HG02623 (cell line): ENCODE measurements around the gene SDR42E2.
"Not testable (repeated sequence)": the region's sequence is repeated elsewhere in the genome, so short reads cannot be mapped to it uniquely, and the experiment has no call there.

ENCODE experiments used
- ATAC-seq: cut with Tn5 transposase; IDR thresholded peaks from one replicate; pipeline ENCODE4 v1.9.1; 2021; ENCODE audit warnings: moderate library complexity; ENCODE audit not compliant: unreplicated experiment

Gene SDR42E2

GRCh38 chr16:22210285-22210684 is 48.0 kb downstream of the SDR42E2 start:
- ATAC-seq: no peak

GRCh38 chr16:22210854-22211253 is 48.5 kb downstream of the SDR42E2 start:
- ATAC-seq: no peak

- no peak for ATAC-seq
Observed at GRCh38 chr16:22213236-22213635, 50.9 kb downstream of the SDR42E2 start.

GRCh38 chr16:22213801-22214200 is 51.5 kb downstream of the SDR42E2 start:
- ATAC-seq: no peak

- no peak for ATAC-seq
Observed at GRCh38 chr16:22214402-22214801, 52.1 kb downstream of the SDR42E2 start.

DNA sequence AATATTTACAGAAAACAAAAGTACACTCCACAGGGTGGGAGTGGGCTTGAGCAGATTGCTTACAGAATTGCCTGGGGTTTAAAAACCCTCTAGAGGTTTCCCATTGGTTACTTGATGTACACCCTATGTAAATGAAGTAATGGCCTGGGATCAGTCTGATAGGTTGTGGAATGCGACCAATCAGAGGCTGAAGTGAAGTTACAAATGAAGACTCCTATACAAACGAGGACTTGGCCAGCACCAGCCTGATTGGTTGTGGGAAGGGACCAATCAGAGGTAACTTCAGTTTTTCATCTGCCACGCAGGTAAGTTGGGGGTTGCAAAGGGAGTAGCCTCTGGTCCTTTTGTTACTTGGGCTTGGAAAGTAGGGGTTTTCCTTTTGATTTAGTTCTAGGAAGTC is 52.6 kb downstream of the SDR42E2 start:
- ATAC-seq: no peak

DNA sequence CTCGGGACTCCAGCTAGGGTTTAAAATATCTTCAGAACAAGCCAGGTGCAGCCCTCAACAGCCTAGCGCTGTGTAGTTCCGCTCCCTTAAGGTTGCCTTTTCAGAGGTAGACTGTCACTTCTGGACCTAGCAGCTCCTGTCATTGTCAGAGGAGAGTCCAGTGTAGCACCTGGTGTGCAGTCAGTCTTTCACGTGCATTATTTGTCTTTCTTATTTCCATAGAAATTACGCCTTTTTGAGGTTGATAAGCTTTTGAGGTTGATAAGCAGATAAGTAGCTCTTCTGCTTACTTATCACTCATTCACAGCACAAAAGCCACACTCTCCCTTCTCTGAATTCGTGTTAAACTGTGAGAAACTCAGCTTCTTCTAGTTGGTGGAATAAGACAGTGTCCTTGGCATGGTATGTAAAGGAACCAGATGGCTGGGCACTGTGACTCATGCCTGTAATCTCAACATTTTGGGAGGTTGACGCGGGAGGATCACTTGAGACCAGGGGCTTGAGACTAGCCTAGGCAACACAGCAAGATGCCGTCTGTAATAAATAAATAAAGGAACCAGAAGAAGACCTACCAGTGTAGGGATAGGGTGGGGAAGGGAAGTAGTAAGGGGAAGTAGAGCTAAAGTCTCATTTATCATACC is 54.0 kb downstream of the SDR42E2 start:
- ATAC-seq: no peak

DNA sequence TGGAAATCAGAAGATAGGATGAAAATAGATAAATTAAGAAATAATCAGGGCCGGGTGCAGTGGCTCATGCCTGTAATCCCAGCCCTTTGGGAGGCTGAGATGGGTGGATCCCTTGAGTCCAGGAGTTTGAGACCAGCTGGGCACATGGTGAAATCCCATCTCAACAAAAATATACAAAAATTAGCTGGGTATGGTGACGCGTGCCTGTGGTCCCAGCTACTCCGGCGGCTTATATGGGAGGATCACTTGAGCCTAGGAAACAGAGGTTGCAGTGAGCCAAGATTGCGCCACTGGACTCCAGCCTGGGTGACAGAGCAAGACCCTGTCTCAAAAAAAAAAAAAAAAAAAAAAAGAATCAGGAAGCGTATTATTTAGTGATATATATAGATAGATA is 54.5 kb downstream of the SDR42E2 start:
- not testable (repeated sequence) for ATAC-seq

- no peak for ATAC-seq
Observed at GRCh38 chr16:22217890-22218730, 55.8 kb downstream of the SDR42E2 start.

GRCh38 chr16:22219389-22220068 is 57.2 kb downstream of the SDR42E2 start:
- ATAC-seq: no peak

- no peak for ATAC-seq
Observed at GRCh38 chr16:22220069-22220440, 57.7 kb downstream of the SDR42E2 start.

GRCh38 chr16:22220714-22221113 is 58.4 kb downstream of the SDR42E2 start:
- no peak for ATAC-seq

DNA sequence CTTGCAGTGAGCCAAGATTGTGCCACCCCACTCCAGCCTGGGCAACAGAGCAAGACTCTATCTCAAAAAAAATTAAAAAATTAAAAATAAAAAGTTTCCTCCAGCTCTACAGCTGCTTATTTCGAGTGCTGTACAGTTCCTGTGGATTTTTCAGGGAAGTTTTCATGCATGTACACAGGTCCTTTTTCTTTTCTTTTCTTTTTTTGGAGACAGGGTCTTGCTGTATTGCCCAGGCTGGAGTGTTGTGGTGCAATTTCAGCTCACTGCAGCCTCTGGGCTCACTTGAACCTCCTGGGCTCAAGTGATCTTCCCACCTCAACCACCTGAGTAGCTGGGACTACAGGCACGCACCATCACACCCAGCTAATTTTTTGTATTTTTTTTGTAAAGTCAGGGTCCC is 59.7 kb downstream of the SDR42E2 start:
- ATAC-seq: no peak

DNA sequence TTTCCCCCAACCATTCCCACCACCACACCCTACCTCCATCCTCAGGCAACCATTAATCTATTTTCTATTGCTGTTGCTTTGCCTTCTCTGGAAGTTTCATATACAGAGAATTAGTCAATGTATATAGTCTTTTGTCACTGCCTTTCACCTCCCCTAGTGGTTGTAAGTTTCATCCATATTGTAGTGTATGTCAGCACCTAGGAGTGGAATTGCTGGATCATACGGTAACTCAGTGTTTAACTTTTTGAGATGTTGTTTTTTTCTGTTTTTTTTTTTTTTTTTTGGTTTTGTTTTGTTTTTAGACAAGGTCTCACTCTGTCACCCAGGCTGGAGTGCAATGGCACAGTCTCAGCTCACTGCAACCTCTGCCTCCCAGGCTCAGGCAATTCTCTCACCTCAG is 60.7 kb downstream of the SDR42E2 start:
- ATAC-seq: no peak

- ATAC-seq: no peak
Observed at GRCh38 chr16:22225060-22225459, 62.8 kb downstream of the SDR42E2 start.

GRCh38 chr16:22229889-22230288 is 67.6 kb downstream of the SDR42E2 start:
- ATAC-seq: no peak

DNA sequence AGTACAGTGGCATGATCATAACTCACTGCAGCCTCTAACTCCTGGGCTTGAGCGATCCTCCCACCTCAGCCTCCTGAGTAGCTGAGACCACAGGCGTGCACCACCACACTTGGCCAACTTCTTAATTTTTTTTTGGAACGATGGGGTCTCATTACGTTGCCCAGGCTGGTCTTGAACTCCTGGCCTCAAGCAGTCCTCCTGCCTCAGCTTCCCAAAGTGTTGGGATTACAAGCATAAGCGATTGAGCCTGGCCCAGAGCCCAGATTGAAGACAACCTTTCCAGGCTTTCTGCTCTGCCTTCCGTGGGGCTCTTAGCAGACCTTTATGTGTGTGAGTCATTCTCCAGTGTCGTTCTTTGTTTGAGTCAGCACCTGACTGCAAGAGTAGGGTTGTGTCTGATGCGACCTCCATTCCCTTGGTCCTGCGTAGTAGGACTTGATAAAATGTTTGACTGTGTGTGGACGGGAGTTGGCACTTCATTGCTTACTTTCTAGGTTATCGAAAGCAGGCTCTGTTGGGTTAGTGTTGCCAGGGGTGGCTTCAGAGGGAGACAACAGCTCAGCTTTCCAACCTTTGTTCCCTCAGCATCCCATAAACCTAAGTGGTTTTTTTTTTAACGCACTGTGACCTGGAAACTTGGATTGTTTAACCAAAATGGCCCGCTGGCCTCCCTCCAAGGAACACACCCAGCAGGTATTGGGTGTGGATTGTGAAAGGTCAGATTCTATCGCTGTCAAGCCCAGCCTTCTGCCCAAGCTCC is 70.2 kb downstream of the SDR42E2 start:
- ATAC-seq: no peak

DNA sequence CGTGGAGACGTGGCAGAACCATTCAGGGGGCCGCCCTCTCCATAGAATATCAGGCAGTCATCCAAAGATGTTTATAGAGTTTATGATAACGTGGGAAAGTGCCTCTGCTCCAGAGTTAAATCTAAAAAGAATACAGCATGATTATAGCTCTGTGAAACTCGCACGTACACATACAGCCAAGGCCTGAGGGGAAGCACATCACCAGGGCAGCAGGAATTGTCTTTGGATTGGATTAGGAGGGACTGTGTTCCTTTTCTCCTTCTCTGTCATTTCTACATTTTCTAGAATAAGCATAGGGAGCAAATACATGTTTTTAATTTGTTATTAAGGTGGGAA is 70.7 kb downstream of the SDR42E2 start:
- no peak for ATAC-seq

GRCh38 chr16:22235839-22236745 is 73.8 kb downstream of the SDR42E2 start:
- no peak for ATAC-seq

- no peak for ATAC-seq
Observed at GRCh38 chr16:22239131-22239805, 77.0 kb downstream of the SDR42E2 start.
